Astrocyte (in vitro differentiated cells and primary cell): ENCODE measurements around the gene SCNN1B.

Experiments
- EZH2 ChIP-seq: IDR thresholded peaks from 2 replicates; pipeline ENCODE4 v1.6.1; 2012; ENCODE audit warnings: mild to moderate bottlenecking, low read length, inconsistent platforms; ENCODE audit not compliant: insufficient read depth
- TF ChIP-seq, protein P1 (sequence below): IDR thresholded peaks from 2 replicates; pipeline ENCODE4 v1.5.1; 2011; ENCODE audit warnings: low read depth, mild to moderate bottlenecking, inconsistent platforms, low read length, moderate library complexity; ENCODE audit not compliant: insufficient read depth

DNA sequence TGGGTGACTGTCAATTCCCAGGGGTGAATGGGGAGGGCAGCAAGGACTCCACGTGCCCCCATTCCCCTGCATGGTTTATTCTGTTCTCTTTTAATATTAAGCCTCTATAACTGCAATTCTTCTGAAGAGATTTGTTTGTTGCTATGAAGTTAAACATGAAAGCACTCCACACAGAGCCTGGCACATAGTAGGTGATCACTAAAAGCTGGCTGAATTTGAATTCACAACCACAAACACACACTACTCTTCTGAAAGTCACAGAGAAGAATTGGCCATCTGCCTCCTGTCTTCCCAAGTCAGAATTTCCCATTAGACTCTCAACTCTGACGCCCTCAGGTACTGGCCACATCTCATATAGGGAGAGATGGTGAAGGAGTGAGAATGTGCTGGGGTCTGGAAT, 95.4 kb downstream of the SCNN1B start:
- TF ChIP-seq, protein P1, sequence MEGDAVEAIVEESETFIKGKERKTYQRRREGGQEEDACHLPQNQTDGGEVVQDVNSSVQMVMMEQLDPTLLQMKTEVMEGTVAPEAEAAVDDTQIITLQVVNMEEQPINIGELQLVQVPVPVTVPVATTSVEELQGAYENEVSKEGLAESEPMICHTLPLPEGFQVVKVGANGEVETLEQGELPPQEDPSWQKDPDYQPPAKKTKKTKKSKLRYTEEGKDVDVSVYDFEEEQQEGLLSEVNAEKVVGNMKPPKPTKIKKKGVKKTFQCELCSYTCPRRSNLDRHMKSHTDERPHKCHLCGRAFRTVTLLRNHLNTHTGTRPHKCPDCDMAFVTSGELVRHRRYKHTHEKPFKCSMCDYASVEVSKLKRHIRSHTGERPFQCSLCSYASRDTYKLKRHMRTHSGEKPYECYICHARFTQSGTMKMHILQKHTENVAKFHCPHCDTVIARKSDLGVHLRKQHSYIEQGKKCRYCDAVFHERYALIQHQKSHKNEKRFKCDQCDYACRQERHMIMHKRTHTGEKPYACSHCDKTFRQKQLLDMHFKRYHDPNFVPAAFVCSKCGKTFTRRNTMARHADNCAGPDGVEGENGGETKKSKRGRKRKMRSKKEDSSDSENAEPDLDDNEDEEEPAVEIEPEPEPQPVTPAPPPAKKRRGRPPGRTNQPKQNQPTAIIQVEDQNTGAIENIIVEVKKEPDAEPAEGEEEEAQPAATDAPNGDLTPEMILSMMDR, result no peak
- no peak for TF ChIP-seq EZH2
